BJ (cell line): ENCODE measurements around the gene TMEM145. TPM values are rescaled to one million over a fixed set of nuclear protein-coding genes. Genes with fewer than 3 reads are reported as not detected.

ENCODE experiments used
- CTCF ChIA-PET: fragments of 350-600 bp; formaldehyde crosslinking; extraction: SDS; loops from one replicate; lab custom pipeline; 2021; ENCODE audit warnings: antibody characterized with exemption, inconsistent platforms; lab: Yijun Ruan, JAX
- POLR2A ChIA-PET: fragments of 300-600 bp; sonication (Branson Sonifier 250); formaldehyde crosslinking; extraction: SDS; loops from one replicate; lab custom pipeline; 2021; ENCODE audit warnings: antibody characterized with exemption; lab: Charles Lee
- DNase-seq: peaks from one replicate; pipeline ENCODE4 v3.0.0-alpha.2; 2011; ENCODE audit warnings: low read depth
- H3K27me3 ChIP-seq: 2 replicates; pipeline ENCODE4 v1.6.0; 2011; ENCODE audit warnings: low read length; ENCODE audit not compliant: control insufficient read depth, insufficient read depth
- H3K36me3 ChIP-seq: 2 replicates; pipeline ENCODE4 v1.5.1; 2011; ENCODE audit warnings: low read length; ENCODE audit not compliant: control insufficient read depth, insufficient read depth
- H3K4me3 ChIP-seq: 2 replicates; pipeline ENCODE4 v1.5.1; 2011; ENCODE audit warnings: low read depth, mild to moderate bottlenecking, control low read depth, low read length
- polyA plus RNA-seq: library from polyadenylated mRNA; depleted of rRNA; stranded (reverse); fragments of >200 nt; gene quantifications from 2 replicates; pipeline ENCODE4 v1.2.3, GENCODE V29; 2011
- TF ChIP-seq, protein P1 (sequence below): IDR thresholded peaks from 2 replicates; pipeline ENCODE4 v1.5.1; 2011; ENCODE audit warnings: low read depth, mild to moderate bottlenecking, control low read depth, inconsistent platforms, low read length, moderate library complexity; ENCODE audit not compliant: insufficient read depth

The TMEM145 gene
- polyA plus RNA-seq, 1 experiment, result 0.07 TPM

DNA sequence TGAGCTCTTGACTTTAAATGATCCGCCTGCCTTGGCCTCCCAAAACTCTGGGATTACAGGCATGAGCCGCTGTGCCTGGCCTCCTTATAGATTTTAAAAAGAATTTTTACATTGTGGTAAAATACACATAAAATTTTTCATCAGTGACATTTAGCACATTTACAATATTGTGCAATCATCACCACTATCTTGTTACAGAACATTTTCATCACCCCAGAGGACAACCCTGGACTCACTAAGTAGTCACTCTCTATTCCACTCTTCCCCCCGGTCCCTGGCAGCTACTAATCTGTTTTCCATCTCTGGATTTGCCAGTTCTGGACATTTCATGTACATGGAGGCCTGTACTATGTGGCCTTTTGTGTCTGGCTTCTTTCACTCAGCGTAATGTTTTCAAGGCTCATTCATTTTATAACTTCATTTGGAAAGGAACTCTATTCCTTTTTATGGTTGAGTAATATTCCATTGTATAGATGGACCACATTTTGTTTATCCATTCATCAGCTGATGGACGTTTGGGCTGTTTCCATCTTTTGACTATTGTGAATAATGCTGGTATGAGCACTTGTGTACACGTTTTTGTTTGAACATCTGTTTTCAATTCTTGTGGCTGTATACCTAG, 32.2 kb downstream of the TMEM145 start:
- H3K36me3 ChIP-seq, result peaks cover 6% of the 10 kb centered on the region
- POLR2A ChIA-PET, result no interaction called here
- no peak overlapping the region for H3K4me3 ChIP-seq
- CTCF ChIA-PET, result interaction anchor here (1.7 kb wide), 1 partner anchor 55 kb away, joined by 3 read pairs; no protein-coding TSS in a partner anchor
- no peaks in the 10 kb centered on the region for H3K27me3 ChIP-seq
- no peak for DNase-seq
- TF ChIP-seq, protein P1, sequence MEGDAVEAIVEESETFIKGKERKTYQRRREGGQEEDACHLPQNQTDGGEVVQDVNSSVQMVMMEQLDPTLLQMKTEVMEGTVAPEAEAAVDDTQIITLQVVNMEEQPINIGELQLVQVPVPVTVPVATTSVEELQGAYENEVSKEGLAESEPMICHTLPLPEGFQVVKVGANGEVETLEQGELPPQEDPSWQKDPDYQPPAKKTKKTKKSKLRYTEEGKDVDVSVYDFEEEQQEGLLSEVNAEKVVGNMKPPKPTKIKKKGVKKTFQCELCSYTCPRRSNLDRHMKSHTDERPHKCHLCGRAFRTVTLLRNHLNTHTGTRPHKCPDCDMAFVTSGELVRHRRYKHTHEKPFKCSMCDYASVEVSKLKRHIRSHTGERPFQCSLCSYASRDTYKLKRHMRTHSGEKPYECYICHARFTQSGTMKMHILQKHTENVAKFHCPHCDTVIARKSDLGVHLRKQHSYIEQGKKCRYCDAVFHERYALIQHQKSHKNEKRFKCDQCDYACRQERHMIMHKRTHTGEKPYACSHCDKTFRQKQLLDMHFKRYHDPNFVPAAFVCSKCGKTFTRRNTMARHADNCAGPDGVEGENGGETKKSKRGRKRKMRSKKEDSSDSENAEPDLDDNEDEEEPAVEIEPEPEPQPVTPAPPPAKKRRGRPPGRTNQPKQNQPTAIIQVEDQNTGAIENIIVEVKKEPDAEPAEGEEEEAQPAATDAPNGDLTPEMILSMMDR, result no peak

- TF ChIP-seq, protein P1, result no peak
- ChIA-PET POLR2A (no interaction called here), CTCF (no interaction called here)
- Histone ChIP-seq H3K36me3 (peaks cover 2% of the 10 kb centered on the region), H3K27me3 (no peaks in the 10 kb centered on the region), H3K4me3 (no peak overlapping the region)
- DNase-seq, result no peak
Observed at GRCh38 chr19:42348211-42348610, 35.1 kb downstream of the TMEM145 start.

- Histone ChIP-seq H3K36me3 (peaks cover 9% of the 10 kb centered on the region), H3K27me3 (no peaks in the 10 kb centered on the region), H3K4me3 (no peak overlapping the region)
- TF ChIP-seq, protein P1, result no peak
- DNase-seq, result no peak
- CTCF ChIA-PET, result interaction anchor here (0.5 kb wide), 1 partner anchor 34 kb away, joined by 3 read pairs; no protein-coding TSS in a partner anchor
- POLR2A ChIA-PET, result no interaction called here
Observed at GRCh38 chr19:42349378-42350107, 36.4 kb downstream of the TMEM145 start.

- DNase-seq, result no peak
Observed at GRCh38 chr19:42350417-42350816, 37.3 kb downstream of the TMEM145 start.

More at GRCh38 chr19:42350417-42350816, 37.3 kb downstream of the TMEM145 start:
- H3K27me3 ChIP-seq, result no peaks in the 10 kb centered on the region
- CTCF ChIA-PET, result no interaction called here
- no peak overlapping the region for H3K4me3 ChIP-seq
- peaks cover 9% of the 10 kb centered on the region for H3K36me3 ChIP-seq
- TF ChIP-seq, protein P1, result no peak
- POLR2A ChIA-PET, result no interaction called here
